SHP77 treated with DMSO at 0.1 percent for 48 hours (cell line): Measurements from ENCODE around the gene SDHB.

Experiments
- DNase-seq: peaks from one replicate; lab custom pipeline; 2025; lab: John Stamatoyannopoulos, UW

The SDHB gene

GRCh38 chr1:16969057-16969611, 84.7 kb downstream of the SDHB start:
- no peak for DNase-seq
